Stimulated activated CD8-positive, alpha-beta memory T cell treated with anti-CD3 and anti-CD28 coated beads, Interleukin-4, amount 100 ng/mL, for 24 hours (primary cell): ENCODE data around the gene PLXNB3.
"Not testable (repeated sequence)": the region's sequence is repeated elsewhere in the genome, so short reads cannot be mapped to it uniquely, and the experiment has no call there.

ENCODE experiments used
- DNase-seq: peaks from one replicate; pipeline ENCODE4 v3.0.0-alpha.2; 2020; ENCODE audit warnings: low read depth

PLXNB3 gene

GRCh38 chrX:153763989-153764755, at the start of gene PLXNB3:
Gene PLXNB3 (plus strand): TSS chrX:153764249. CDS start chrX:153765536, 1,287 bp downstream.
- DNase-seq = peak; percentile 68

GRCh38 chrX:153714256-153714655, 49.8 kb upstream of the PLXNB3 start:
- DNase-seq = no peak

GRCh38 chrX:153717445-153717844, 46.6 kb upstream of the PLXNB3 start:
- DNase-seq = no peak

GRCh38 chrX:153719238-153719637, 44.8 kb upstream of the PLXNB3 start:
- DNase-seq = no peak

- no peak for DNase-seq
Measured at GRCh38 chrX:153719701-153720100, 44.3 kb upstream of the PLXNB3 start.

GRCh38 chrX:153722704-153723350, 41.2 kb upstream of the PLXNB3 start:
- DNase-seq = no peak

GRCh38 chrX:153723351-153724251, 40.4 kb upstream of the PLXNB3 start:
- DNase-seq = peak; percentile 48

GRCh38 chrX:153724252-153725038, 39.6 kb upstream of the PLXNB3 start, which contains the start of the genes ABCD1 and BCAP31:
Gene ABCD1 (plus strand): TSS chrX:153724856. CDS start chrX:153725267, 411 bp downstream.
Gene BCAP31 (minus strand): TSS chrX:153724387. CDS start chrX:153723244, 1,143 bp downstream.
- DNase-seq = peak; percentile 77

GRCh38 chrX:153725039-153725831, 38.8 kb upstream of the PLXNB3 start:
- DNase-seq = no peak

- no peak for DNase-seq
Measured at GRCh38 chrX:153725832-153726285, 38.2 kb upstream of the PLXNB3 start.

GRCh38 chrX:153726286-153727122, 37.5 kb upstream of the PLXNB3 start:
- DNase-seq = no peak

- no peak for DNase-seq
Measured at GRCh38 chrX:153727123-153727931, 36.7 kb upstream of the PLXNB3 start.

GRCh38 chrX:153728095-153728494, 36.0 kb upstream of the PLXNB3 start:
- DNase-seq = no peak

- DNase-seq = no peak
Measured at GRCh38 chrX:153728951-153729631, 35.0 kb upstream of the PLXNB3 start.

GRCh38 chrX:153730115-153730514, 33.9 kb upstream of the PLXNB3 start:
- DNase-seq = not testable (repeated sequence)

GRCh38 chrX:153731117-153731844, 32.8 kb upstream of the PLXNB3 start:
- no peak for DNase-seq

GRCh38 chrX:153731845-153732215, 32.2 kb upstream of the PLXNB3 start:
- no peak for DNase-seq
